Non-pigmented ciliary epithelial cell (primary cell): ENCODE results near the gene IGHMBP2.

Experiments
- DNase-seq: peaks from one replicate; pipeline ENCODE4 v3.0.0-alpha.2; 2010; ENCODE audit warnings: low read depth

Gene IGHMBP2

GRCh38 chr11:68928136-68928880 lies 24.6 kb downstream of the IGHMBP2 start:
- no peak for DNase-seq

- DNase-seq, result no peak
These were observed 25.4 kb downstream of the IGHMBP2 start for GRCh38 chr11:68929135-68929534.

DNA sequence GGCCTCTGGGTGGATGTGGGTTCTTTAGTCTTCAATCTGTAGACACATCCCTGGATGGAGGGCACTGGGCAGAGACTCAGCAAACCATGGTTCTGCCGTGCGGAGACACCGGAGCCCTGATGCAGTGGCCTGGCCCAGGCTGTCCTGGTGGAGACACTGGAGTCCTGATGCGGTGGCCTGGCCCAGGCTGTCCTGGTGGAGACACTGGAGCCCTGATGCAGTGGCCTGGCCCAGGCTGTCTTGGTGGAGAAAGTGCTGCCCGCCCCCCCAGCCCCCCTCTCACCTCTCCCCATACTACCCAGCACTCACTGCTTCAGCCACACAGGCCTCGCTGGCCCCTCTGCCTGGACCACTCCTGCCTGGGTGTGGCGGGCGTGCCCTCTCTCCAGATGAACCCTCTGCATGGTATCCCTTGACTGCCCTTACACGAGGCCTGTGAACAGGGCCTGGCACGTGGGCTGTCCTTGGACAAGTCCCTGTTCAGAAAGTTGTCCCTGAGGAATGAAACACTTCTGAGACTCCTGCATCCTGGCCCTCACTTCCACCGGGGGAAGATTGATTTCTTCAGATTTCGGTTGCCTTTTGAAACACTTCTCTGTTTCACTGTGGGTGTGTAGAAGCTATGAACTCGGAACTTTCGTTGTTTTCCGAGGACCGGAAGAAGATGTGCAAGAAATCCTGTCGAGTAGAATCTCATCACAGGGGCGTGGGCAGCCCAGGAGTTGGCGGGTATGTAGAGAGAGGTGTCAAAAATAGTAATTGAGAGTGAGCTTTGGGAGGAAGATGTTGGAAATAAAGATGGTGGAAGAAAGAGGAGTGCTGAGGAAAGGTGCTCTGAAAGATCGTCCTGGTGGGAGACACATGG lies 26.2 kb downstream of the IGHMBP2 start:
- no peak for DNase-seq

DNA sequence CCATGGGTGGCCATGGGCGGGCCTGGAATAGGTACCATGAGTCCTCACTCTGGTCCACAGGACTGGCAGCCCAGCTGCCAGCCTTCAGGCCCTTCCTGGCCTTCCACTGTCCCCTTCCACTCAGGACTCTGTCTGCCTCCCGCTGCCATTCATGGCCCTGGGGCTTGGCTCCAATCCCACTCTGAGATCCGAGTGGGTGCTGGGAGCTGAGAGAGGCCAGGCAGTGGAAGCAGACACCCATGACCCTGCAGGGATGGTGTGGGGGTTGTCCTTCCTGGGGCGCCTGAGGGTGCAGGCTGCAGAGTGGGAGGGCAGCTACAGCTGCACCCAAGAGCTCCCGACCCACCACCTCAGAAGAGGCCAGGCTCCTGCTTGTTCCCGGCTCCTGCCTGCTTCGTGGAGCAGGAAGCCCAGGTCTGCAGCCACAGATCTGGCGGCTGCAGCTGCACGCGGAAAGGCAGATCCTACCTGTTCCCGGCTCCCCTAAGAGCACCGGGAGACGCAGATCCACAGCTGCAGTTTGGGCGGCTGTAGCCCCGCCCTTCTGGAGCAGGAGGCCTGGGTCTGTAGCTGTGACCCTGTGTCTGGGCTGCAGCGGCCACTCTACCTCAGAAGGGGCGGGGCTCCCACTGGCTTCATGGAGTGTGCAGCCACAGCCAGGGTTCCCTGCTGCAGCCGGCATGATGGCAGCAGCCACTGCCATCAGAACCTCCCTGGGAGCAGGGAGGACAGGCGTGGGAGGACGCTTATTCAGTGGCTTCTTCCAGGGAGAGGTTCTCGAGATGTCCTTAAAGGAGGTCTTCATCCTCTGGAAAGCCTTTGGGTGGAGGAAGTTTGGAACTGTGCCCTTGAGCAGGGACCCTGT lies 27.5 kb downstream of the IGHMBP2 start:
- DNase-seq, result no peak

- no peak for DNase-seq
These were observed 28.2 kb downstream of the IGHMBP2 start for GRCh38 chr11:68931911-68932310.

DNA sequence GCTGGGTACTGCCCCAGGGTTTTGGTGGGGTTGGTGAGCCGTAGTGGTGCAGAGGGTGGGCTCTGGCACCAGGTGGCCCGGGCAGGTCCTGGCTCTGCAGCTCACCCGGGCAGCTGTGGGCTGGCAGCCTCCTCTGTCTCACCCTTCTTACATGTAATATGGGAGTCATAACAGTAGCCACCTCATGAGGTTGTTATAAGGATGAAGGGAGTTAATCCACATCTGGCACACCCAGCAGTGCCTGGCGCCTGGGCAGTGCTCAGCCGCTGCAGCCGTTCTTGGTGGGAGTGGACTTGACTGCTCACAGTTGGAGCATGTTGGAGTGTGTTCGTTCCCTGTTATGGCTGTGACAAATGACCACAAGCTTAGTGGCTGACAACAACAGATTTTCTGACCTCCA lies 28.7 kb downstream of the IGHMBP2 start:
- DNase-seq, result no peak

DNA sequence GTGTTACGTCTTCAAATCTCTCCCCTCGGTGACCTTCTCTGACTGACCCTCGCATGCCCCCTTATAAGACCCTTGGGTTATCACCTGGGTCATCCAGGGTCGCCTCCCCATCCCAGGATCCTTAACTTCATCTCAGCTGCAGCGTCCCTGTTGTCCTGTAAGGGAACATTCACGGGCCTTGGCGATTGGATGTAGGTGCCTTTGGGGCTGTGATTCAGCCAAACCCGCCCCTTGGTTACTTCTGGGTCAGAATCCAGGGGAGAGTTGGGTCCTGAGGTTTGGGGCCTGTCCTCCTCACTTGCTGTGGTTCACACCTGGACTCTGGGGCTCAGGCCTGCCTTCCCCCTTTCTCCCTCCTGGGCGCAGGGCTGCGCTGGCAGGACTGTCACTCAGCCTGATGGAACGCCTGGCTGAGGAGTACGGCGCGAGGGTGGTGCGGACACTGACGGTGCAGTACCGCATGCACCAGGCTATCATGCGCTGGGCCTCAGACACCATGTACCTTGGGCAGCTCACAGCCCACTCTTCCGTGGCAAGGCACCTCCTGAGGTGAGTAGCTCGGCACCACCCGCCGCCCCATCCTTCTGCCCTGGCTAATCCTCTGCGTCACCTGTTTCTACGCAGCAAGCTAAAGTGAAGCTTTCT lies 29.4 kb downstream of the IGHMBP2 start:
- no peak for DNase-seq

- no peak for DNase-seq
These were observed 30.1 kb downstream of the IGHMBP2 start for GRCh38 chr11:68933605-68934320.

DNA sequence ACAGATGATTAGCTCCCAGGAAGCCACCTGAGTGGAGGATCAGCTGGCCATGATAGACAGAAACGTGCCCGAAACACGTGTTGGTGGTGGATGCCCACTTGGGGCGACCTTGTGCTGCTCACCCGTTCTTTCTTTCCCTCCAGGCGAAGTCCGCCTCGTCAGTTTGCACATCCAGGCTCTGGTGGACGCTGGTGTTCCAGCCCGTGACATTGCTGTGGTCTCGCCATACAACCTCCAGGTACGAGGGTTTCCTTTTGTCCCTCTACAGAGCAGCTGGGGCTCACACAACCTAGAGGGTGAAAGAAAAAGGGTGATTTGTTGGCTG lies 30.6 kb downstream of the IGHMBP2 start:
- DNase-seq, result no peak

DNA sequence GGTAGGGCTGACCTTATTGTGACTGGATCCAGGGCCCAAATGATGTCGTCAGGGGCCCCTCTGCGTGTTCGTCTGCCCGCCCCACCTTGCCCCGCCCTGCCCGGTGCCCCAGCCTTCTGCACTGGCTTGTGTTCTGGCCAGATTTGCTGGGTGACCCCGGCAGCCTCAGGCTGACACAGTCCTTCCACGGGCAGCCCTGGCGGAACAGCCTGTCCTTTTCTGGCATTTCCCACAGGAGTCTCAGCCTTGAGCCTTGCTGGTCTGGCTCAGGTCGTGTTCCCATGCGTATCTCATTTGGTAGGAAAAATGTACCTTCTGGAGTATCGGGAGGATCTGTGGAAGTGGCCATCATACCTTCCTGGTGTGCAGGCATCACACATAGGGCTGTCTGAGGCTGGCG lies 31.0 kb downstream of the IGHMBP2 start:
- no peak for DNase-seq

DNA sequence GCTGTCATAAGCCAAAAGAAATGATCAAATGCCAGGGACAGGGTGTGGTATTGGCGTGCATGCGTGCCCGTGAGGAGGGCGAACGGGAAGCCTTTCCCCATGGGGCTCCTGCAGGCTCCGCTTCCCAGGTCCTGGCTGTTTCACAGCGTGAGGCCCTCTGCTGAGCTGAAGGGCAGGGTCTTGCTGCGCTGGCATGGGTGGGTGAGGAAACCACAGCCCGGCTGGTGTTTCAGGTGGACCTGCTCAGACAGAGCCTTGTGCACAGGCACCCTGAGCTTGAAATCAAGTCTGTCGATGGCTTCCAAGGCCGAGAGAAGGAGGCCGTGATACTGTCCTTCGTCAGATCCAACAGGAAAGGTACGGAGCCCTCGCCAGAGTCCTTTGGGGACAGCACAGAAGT lies 31.4 kb downstream of the IGHMBP2 start:
- DNase-seq, result no peak

GRCh38 chr11:68935516-68936357 lies 32.0 kb downstream of the IGHMBP2 start:
- no peak for DNase-seq

GRCh38 chr11:68936358-68936636 lies 32.6 kb downstream of the IGHMBP2 start:
- no peak for DNase-seq

DNA sequence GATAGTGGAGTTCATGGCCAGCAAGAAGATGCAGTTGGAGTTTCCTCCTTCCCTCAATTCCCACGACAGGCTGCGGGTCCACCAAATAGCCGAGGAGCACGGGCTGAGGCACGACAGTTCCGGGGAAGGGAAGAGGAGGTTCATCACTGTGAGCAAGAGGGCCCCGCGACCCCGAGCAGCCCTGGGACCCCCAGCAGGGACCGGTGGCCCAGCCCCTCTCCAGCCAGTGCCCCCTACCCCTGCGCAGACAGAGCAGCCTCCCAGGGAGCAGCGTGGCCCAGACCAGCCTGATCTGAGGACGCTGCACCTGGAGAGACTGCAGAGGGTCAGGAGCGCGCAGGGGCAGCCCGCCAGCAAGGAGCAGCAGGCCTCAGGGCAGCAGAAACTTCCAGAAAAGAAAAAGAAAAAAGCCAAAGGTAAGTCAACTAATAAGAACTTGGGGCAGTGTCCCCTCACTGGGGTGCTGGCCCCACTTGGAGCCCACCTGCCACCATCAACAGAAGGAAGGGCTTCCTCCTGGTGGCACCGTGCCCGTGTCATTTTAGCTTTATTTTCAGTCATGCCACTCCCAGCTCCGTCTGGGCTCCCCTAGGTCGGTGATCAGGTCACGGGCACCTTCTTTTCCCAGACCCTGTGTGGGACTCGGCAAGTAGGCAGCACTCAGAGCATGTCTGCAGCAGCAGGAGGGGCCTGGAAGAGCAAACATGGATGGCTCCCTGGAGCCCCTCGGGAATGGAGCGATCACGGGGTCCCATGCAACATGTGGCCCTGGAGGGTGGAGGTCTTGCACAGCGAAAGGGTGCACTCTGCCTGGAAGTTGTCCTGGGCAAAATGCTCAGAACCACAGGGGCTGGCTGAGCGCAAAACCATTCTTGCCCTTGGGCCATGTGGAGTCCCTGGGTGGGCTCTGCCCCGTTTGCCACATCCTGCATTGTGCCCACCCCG lies 33.3 kb downstream of the IGHMBP2 start:
- no peak for DNase-seq

GRCh38 chr11:68938088-68938487 lies 34.4 kb downstream of the IGHMBP2 start:
- no peak for DNase-seq

GRCh38 chr11:68938816-68939582 lies 35.3 kb downstream of the IGHMBP2 start:
- no peak for DNase-seq

DNA sequence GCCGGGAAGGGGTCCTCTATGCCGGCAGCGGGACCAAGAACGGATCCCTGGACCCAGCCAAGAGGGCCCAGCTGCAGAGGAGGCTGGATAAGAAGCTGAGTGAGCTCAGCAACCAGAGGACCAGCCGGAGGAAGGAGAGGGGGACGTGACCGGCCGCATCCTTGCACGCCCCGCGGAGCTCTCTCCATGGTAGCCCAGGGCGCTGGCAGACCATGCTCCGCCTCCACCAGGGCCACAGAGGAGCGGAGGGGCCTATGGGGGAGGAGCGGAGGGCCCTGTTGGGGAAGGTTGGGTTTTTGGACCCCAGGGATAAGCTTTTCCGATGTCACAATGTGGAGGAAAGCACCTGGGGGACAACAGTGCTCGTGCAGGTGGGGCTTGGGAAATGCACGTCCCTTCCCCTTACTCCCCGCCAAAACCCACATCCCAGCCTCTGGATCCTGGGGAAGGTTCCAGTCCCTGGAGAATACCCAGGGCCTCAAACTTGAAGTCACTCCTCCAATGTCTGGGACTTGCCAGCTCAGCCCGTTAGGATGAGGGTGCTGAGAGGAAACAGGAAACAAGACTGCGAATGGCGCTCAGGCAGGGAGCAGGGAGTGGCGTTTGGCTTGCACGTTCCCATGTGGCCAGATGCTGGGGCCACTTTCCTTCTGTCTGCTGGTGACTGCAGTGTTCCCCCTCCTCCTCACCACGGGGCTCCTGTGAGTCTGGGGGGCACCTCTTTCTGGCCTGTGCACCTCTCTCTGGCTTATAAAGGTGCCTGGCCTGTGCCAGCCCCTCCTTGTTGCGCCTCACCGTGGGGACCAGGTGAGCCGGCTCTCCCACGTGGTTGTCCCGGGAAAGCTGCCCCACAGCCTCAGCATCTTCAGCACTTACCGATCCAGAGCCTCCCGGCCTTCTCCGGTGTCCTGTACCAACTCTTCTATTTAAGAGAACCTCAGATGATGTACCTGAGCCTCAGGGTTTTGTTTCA lies 36.2 kb downstream of the IGHMBP2 start:
- DNase-seq, result no peak
